Right cardiac atrium (tissue), 5 donors: Measurements from ENCODE around the gene BCAS3. TPM values are rescaled to one million over a fixed set of nuclear protein-coding genes. Genes with fewer than 3 reads are reported as not detected.
"Not testable (repeated sequence)": the region's sequence is repeated elsewhere in the genome, so short reads cannot be mapped to it uniquely, and the experiment has no call there.

Experiments used
- ATAC-seq, 2 donors: fragments of 200-7000 bp; cut with Tn5 transposase; one replicate each; pipeline versions ENCODE4 v1.8.0 to v1.9.1; 2020; ENCODE audit warnings: moderate library complexity in 2 of 2, mild to moderate bottlenecking in 1 of 2
- DNase-seq, 3 donors: peaks; one replicate each; pipeline ENCODE4 v3.0.0-alpha.2; 2020
- H3K27ac ChIP-seq: one replicate; pipeline ENCODE4 v1.5.1; 2013; ENCODE audit warnings: mild to moderate bottlenecking, low read length, control low read depth, moderate library complexity
- H3K27me3 ChIP-seq: one replicate; pipeline ENCODE4 v1.6.1; 2013; ENCODE audit not compliant: control insufficient read depth, insufficient read depth
- H3K4me1 ChIP-seq: one replicate; pipeline ENCODE4 v1.6.1; 2013; ENCODE audit warnings: low read length; ENCODE audit not compliant: control insufficient read depth, insufficient read depth
- H3K4me3 ChIP-seq: one replicate; pipeline ENCODE4 v1.5.1; 2013; ENCODE audit warnings: low read length, control low read depth
- H3K9me3 ChIP-seq: one replicate; pipeline ENCODE4 v1.6.1; 2013; ENCODE audit warnings: low read length; ENCODE audit not compliant: control insufficient read depth
- WGBS: extraction: QIAGEN DNeasy Blood & Tissue Kit; methylation state at CpG from one replicate; pipeline ENCODE4 v1.1.7; 2013; 5-methylcytosine and 5-hydroxymethylcytosine counted together
- intact Hi-C, 4 donors: fragments of 100-400 bp; cut with DNase I; formaldehyde crosslinking; loops; one replicate each; pipeline versions ENCODE4 v1.11.0 to v1.14.0; 2022 to 2023
- polyA plus RNA-seq: library from polyadenylated mRNA; stranded (reverse); fragments of 200-250 nt; gene quantifications from one replicate; pipeline ENCODE4 v1.2.3, GENCODE V29; 2013
- total RNA-seq, 4 donors: library from RNA; stranded (reverse); fragmentation: NEBNext Ultra II Directional; extraction: Animal tissue kit (Norgen Biotek cat#: 25700); gene quantifications; one replicate each; pipeline ENCODE4 v1.2.1, GENCODE V29; 2021
- donor health status: healthy with polysubstance abuse.
- donor health status: DM: no; HTN: yes; CAD: no.
- donor health status: DM: no; HTN: no; CAD: no.
- donor health status: DM: no; HTN: yes; CAD: no; lungs with severe emphysema.
- donor health status: DM: yes; HTN: yes; CAD: no.

BCAS3 gene
- total and polyA plus RNA-seq, 5 donors, result 6.6 to 19.6 (median 19.1) TPM

DNA sequence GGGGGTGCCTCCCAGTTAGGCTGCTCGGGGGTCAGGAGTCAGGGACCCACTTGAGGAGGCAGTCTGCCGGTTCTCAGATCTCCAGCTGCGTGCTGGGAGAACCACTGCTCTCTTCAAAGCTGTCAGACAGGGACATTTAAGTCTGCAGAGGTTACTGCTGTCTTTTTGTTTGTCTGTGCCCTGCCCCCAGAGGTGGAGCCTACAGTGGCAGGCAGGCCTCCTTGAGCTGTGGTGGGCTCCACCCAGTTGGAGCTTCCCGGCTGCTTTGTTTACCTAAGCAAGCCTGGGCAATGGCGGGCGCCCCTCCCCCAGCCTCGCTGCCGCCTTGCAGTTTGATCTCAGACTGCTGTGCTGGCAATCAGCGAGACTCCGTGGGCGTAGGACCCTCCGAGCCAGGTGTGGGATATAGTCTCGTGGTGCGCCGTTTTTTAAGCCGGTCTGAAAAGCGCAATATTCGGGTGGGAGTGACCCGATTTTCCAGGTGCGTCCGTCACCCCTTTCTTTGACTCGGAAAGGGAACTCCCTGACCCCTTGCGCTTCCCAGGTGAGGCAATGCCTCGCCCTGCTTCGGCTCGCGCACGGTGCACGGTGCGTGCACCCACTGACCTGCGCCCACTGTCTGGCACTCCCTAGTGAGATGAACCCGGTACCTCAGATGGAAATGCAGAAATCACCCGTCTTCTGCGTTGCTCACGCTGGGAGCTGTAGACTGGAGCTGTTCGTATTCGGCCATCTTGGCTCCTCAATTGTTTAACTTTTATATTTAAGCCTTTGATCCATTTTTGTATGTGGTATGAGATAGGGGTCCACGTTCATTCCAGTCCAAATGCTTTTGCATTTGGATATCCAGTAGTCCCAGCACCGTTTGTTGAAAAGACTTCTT, 209.3 kb downstream of the BCAS3 start:
- WGBS, result 82% methylated on average over 19 of the region's 39 CpGs
- H3K27ac ChIP-seq, H3K27me3 ChIP-seq, ATAC-seq, H3K4me3 ChIP-seq, H3K9me3 ChIP-seq, H3K4me1 ChIP-seq, DNase-seq, intact Hi-C loops: not testable (repeated sequence)

DNA sequence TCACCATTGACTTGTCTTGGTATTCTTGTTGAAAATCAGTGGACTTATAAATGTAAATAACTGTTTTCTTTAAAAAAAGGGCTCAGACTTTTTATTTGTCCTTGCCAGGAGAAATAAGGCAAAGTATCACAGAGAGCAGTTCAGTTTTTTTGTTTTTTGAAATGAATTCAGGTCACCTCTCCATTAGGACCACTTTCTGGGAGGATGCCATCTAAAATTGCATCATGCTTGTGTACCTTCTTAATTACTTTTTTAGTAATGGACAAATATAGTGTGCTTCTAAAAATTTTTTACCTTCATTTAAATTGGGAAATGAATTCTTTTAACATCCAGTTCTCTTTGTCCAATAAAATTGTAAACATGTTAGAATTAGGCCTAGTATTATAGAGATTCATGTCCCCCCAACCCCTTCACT, 210.0 kb downstream of the BCAS3 start:
- intact Hi-C loops, result no loop called here
- H3K4me1 ChIP-seq, result no peaks in the 10 kb centered on the region
- no peaks in the 10 kb centered on the region for H3K27me3 ChIP-seq
- no peaks in the 10 kb centered on the region for H3K9me3 ChIP-seq
- no peak overlapping the region for H3K4me3 ChIP-seq
- ATAC-seq (no peak), DNase-seq (no peak)
- H3K27ac ChIP-seq, result no peak overlapping the region

DNA sequence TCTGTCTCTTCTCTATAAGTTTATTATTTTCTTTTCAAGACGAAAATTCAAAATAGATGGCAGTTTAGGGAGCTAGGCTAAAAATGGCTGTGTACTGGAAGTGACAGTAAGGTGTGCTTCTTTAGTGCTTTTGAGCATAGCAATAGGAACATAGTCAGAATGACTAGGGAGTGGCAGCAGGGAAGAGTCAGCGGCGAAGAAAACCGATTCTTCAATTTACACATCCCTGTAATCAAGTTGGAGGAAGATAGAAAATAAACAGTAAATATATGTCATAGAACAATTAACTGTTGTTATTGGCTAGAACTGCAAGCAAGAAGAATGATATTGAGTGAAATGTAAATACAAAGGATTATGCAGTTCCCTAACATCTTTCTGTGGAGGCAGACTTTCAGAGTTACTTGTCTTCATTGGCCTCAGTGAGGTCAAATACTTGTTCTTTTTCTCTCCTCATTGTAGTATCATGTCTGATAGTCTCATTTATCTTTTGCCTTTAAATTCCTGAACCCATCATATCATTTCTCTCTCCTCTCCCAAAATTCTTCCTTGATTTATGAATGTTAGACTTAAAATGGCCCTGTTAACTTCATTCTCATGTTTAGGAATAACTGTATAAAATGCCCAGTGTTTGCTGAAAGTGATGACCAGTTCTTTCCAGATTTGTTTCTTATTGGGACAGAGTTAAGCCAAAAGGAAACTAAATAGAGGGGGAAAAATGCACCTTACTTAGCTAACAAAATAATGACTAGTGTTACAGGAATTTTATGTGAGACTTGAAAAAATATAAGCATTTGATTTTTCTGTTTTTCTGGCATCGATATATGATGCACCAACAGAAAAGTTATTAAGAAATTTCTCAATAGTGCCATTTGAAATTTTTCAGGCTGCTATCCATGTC, 211.4 kb downstream of the BCAS3 start:
- no peaks in the 10 kb centered on the region for H3K4me1 ChIP-seq
- H3K27me3 ChIP-seq, result no peaks in the 10 kb centered on the region
- ATAC-seq, result no peak
- H3K27ac ChIP-seq, result no peak overlapping the region
- no peak for DNase-seq
- intact Hi-C loops, result no loop called here
- no peak overlapping the region for H3K4me3 ChIP-seq
- no peaks in the 10 kb centered on the region for H3K9me3 ChIP-seq
- 91% methylated on average over 5 of the region's 5 CpGs for WGBS

DNA sequence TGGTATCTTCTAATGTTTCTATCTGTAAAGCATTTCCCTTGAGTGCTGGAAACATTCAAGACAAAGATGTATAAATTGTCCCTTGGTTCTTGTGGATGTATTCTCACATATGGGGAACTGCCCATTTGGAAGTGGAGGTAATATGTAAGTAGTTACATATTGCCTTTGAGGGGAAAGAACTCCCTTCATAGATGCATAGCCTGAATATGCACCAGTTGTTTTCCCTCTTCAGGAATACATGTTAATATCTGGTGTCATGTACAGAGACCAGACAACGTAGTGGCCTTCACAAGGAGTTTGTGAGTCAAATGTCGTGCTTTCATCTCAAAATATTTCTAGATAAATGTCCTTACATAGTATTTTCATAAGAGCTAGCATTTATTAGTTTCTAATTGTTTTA, 213.5 kb downstream of the BCAS3 start:
- Histone ChIP-seq H3K4me1 (no peaks in the 10 kb centered on the region), H3K27ac (no peak overlapping the region), H3K27me3 (no peaks in the 10 kb centered on the region), H3K4me3 (no peak overlapping the region), H3K9me3 (no peaks in the 10 kb centered on the region)
- ATAC-seq (no peak), DNase-seq (no peak)
- WGBS, result 89% methylated on average over 2 of the region's 2 CpGs
- intact Hi-C loops, result no loop called here

DNA sequence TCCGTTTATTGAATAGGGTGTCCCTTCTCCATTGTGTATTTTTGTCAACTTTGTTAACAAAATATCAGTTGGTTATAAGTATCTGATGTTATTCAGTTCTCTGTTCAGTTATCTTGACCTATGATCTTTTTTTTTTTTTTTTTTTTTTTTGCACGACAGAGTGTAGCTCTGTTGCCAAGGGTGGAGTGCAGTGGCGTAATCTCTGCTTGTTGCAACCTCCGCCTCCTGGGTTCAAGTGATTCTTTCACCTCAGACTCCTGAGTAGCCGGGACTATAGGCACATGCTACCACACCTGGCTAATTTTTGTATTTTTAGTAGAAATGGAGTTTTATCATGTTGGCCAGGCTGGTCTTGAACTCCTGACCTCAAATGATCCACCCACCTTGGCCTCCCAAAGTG, 215.8 kb downstream of the BCAS3 start:
- Histone ChIP-seq H3K4me1 (no peaks in the 10 kb centered on the region), H3K9me3 (no peaks in the 10 kb centered on the region), H3K27me3 (no peaks in the 10 kb centered on the region), H3K4me3 (no peak overlapping the region), H3K27ac (no peak overlapping the region)
- DNase-seq (no peak), ATAC-seq (no peak)
- intact Hi-C loops, result no loop called here
- WGBS, result 98% methylated on average over 5 of the region's 5 CpGs

DNA sequence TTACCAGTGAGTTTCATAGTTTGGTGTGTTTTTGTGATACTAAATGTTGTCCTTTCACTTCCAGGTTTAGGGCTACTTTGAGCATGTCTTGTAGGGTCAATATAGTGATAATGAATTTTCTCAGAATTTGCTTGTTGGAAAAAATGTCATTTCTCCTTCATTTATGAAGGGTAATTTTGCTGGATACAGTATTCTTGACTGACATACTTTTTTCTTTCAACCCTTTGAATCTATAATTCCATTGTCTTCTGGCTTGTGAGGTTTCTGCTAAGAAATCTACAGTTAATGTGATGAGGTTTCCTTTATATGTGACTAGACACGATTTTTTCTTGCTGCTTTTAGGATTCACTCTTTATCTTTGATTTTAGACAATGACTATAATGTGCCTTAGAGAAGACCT, 219.3 kb downstream of the BCAS3 start:
- Histone ChIP-seq H3K9me3 (no peaks in the 10 kb centered on the region), H3K27me3 (no peaks in the 10 kb centered on the region), H3K27ac (no peak overlapping the region), H3K4me1 (no peaks in the 10 kb centered on the region), H3K4me3 (no peak overlapping the region)
- ATAC-seq (no peak), DNase-seq (no peak)
- intact Hi-C loops, result no loop called here
- 95% methylated on average over 1 of the region's 1 CpG for WGBS

DNA sequence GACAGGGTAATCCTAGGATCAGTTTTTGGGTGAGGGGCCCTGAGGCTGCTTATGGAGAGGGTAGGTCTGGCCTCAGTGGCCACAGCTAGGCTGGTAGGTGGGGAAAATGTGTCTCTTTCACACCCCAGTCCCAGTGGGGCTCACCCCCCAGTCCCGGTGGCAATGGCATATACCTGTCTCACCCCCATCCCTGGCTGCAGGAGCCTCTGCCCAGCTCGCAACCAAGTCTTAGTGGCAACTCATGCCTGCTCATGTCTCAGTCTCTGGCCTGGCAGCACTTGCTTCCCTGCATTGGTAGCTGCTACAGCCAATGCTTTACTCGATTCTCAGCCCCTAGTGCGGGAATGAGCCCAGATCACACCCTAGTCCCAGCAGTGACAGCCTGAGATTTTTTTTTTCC, 221.5 kb downstream of the BCAS3 start:
- no peak overlapping the region for H3K27ac ChIP-seq

DNA sequence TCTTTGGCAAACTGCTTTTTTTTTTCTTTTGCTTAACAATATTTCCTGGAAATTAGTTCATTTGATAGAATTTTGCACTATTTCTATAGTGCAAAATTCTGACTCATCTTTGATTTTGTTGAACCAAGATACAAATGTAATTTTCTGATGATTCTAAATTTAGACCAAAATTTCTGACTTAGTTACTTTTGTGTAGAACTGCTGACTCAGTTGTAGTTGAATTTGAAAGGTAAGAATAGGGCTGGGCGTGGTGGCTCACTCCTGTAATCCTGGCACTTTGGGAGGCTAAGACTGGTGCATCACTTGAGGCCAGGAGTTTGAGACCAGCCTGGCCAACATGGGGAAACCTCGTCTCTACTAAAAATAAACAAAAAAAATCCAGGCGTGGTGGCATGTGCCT, 223.0 kb downstream of the BCAS3 start:
- Histone ChIP-seq H3K4me3 (no peak overlapping the region), H3K4me1 (no peaks in the 10 kb centered on the region), H3K9me3 (no peaks in the 10 kb centered on the region), H3K27ac (no peak overlapping the region), H3K27me3 (no peaks in the 10 kb centered on the region)
- DNase-seq (no peak), ATAC-seq (no peak)
- intact Hi-C loops, result no loop called here
- 83% methylated on average over 3 of the region's 3 CpGs for WGBS

More for the DNA sequence above, 221.5 kb downstream of the BCAS3 start:
- no peaks in the 10 kb centered on the region for H3K27me3 ChIP-seq
- H3K9me3 ChIP-seq, result no peaks in the 10 kb centered on the region
- intact Hi-C loops, result no loop called here
- no peaks in the 10 kb centered on the region for H3K4me1 ChIP-seq
- ATAC-seq, result no peak
- no peak overlapping the region for H3K4me3 ChIP-seq
- WGBS, result 97% methylated on average over 4 of the region's 4 CpGs
- DNase-seq, result no peak

DNA sequence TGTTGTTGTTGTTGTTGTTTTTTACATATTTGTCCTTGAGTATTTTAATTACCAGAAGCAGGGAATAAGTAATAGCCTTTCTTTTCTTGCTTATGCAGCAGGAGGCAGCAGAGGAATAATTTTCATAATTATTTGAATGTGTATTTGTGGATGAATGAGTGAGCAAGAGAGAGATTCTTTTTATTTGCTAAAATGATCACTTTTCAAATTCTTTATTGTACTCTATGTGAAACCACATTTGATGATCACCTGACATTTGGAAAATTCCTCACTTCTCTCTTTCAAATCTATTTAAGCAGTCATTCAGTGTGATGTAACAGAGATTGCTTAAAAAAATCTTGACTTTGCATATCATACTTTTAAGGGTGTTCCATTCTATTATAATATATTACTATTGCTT, 223.6 kb downstream of the BCAS3 start:
- DNase-seq, result no peak
- H3K27me3 ChIP-seq, result no peaks in the 10 kb centered on the region
- intact Hi-C loops, result no loop called here
- no peaks in the 10 kb centered on the region for H3K9me3 ChIP-seq
- ATAC-seq, result no peak
- no peak overlapping the region for H3K4me3 ChIP-seq
- no peak overlapping the region for H3K27ac ChIP-seq
- no peaks in the 10 kb centered on the region for H3K4me1 ChIP-seq

DNA sequence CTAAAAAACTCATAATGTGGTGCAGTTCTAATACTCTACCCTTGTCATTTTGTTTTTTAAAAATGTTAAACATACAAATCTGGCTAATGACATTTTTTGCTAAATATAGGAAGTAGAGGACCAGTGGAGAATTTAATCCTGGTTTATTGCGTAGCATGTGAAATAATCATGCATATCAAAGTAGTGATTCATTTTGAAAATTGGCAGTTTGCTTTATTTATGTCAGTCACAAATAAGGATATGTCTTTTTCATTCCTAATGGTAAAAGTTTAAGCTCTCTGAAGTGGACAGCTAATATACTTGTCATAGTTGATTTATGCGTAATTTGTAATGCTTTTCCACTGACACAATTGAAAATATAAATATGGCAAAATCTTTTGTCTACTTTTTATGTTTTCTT, 224.2 kb downstream of the BCAS3 start:
- no peak for ATAC-seq

DNA sequence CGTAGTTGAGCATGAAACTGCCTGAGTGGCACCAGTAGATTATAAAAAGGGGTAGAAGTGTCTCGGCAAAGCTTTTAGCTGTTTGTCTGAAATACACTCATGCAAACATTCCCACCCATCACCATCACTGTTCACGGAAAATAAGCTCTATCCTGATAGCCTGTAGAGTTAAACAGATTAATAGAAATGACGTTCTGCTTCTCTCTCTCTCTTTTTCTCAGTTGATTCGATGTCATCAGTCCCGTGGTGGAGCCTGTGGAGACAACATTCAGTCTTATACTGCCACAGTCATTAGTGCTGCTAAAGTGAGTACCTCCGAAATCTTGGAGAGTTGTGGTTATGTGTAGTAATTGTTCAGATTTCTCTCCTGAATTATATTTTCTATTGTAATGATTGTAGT, 224.7 kb downstream of the BCAS3 start:
- intact Hi-C loops, result no loop called here
- WGBS, result 65% methylated on average over 7 of the region's 7 CpGs
- Histone ChIP-seq H3K4me1 (no peaks in the 10 kb centered on the region), H3K27me3 (no peaks in the 10 kb centered on the region), H3K4me3 (no peak overlapping the region), H3K27ac (no peak overlapping the region), H3K9me3 (no peaks in the 10 kb centered on the region)
- ATAC-seq, result no peak
- DNase-seq, result no peak

More for the DNA sequence above, 224.2 kb downstream of the BCAS3 start:
- Histone ChIP-seq H3K27ac (no peak overlapping the region), H3K4me1 (no peaks in the 10 kb centered on the region), H3K9me3 (no peaks in the 10 kb centered on the region), H3K4me3 (no peak overlapping the region), H3K27me3 (no peaks in the 10 kb centered on the region)
- intact Hi-C loops, result no loop called here
- no peak for DNase-seq
- WGBS, result 78% methylated on average over 2 of the region's 2 CpGs
